Caco-2 (cell line): ENCODE data around the gene MGMT. TPM values are rescaled to one million over a fixed set of nuclear protein-coding genes. Genes with fewer than 3 reads are reported as not detected.

Experiments
- BruUV-seq: library from RNA; stranded (reverse); fragments of 400-500 nt; replicated peaks from 2 replicates; lab custom pipeline; 2021; lab: Mats Ljungman, UMichigan
- CTCF ChIA-PET: fragments of 300-600 bp; sonication (Branson Sonifier 250); formaldehyde crosslinking; loops from one replicate; lab custom pipeline; 2022; ENCODE audit warnings: antibody characterized with exemption; lab: Charles Lee
- POLR2A ChIA-PET: fragments of 300-600 bp; sonication (Branson Sonifier 250); formaldehyde crosslinking; loops from one replicate; lab custom pipeline; 2022; ENCODE audit warnings: antibody characterized with exemption; lab: Charles Lee
- DNase-seq, 2 experiments: peaks; one replicate each; pipeline versions ENCODE4 v3.0.0 to v3.0.0-alpha.2; 2020 to 2022
- H3K27me3 ChIP-seq: replicated peaks from 2 replicates; pipeline ENCODE4 v1.6.0; 2011; ENCODE audit warnings: low read length; ENCODE audit not compliant: control insufficient read depth, insufficient read depth
- H3K36me3 ChIP-seq: 2 replicates; pipeline ENCODE4 v1.5.1; 2011; ENCODE audit warnings: low read length; ENCODE audit not compliant: control insufficient read depth, insufficient read depth
- H3K4me1 ChIP-seq: fragments of 250-450 bp; sonication (Bioruptor Pico); 2 replicates; pipeline ENCODE4 v1.5.1; 2020; ENCODE audit warnings: mild to moderate bottlenecking
- H3K4me3 ChIP-seq: 2 replicates; pipeline ENCODE4 v1.5.1; 2011; ENCODE audit warnings: low read depth, mild to moderate bottlenecking, control low read depth, low read length
- H3K9me3 ChIP-seq: fragments of 250-450 bp; sonication (Bioruptor Pico); 2 replicates; pipeline ENCODE4 v1.5.1; 2020; ENCODE audit warnings: mild to moderate bottlenecking, moderate library complexity
- H3K27ac Mint-ChIP-seq: one replicate; pipeline ENCODE4 v1.8.0; 2022; ENCODE audit warnings: mixed read lengths; ENCODE audit not compliant: unreplicated experiment
- H3K27me3 Mint-ChIP-seq: one replicate; pipeline ENCODE4 v1.8.0; 2022; ENCODE audit warnings: mixed read lengths; ENCODE audit not compliant: insufficient read depth, unreplicated experiment
- H3K36me3 Mint-ChIP-seq: one replicate; pipeline ENCODE4 v1.8.0; 2022; ENCODE audit warnings: mild to moderate bottlenecking, mixed read lengths; ENCODE audit not compliant: insufficient read depth, unreplicated experiment
- H3K4me1 Mint-ChIP-seq: one replicate; pipeline ENCODE4 v1.8.0; 2022; ENCODE audit warnings: low read depth, mixed read lengths; ENCODE audit not compliant: unreplicated experiment
- H3K4me3 Mint-ChIP-seq: one replicate; pipeline ENCODE4 v1.8.0; 2022; ENCODE audit warnings: mild to moderate bottlenecking, moderate library complexity, mixed read lengths; ENCODE audit not compliant: unreplicated experiment
- H3K9me3 Mint-ChIP-seq: one replicate; pipeline ENCODE4 v1.8.0; 2022; ENCODE audit warnings: mixed read lengths; ENCODE audit not compliant: unreplicated experiment
- CTCF ChIP-seq, 2 experiments: fragments of 200-600 bp in 1 of 2; IDR thresholded peaks; 1 replicate in 1 of 2; 2 replicates in 1 of 2; pipeline versions ENCODE4 v1.5.1 to v1.8.0; 2011 to 2022; ENCODE audit warnings: antibody characterized with exemption in 1 of 2, control low read depth in 1 of 2, inconsistent platforms in 1 of 2, low read depth in 1 of 2, low read length in 1 of 2, mild to moderate bottlenecking in 1 of 2, moderate library complexity in 1 of 2; ENCODE audit not compliant: insufficient read depth in 1 of 2, severe bottlenecking in 1 of 2, unreplicated experiment in 1 of 2
- intact Hi-C: fragments of 100-400 bp; cut with micrococcal nuclease; formaldehyde crosslinking; loops from one replicate; pipeline ENCODE4 v1.10.0; 2022; ENCODE audit not compliant: unreplicated experiment
- total RNA-seq: library from RNA; stranded (reverse); gene quantifications from 2 replicates; pipeline ENCODE4 v1.2.3, GENCODE V29; 2022

The MGMT gene
- total RNA-seq, 1 experiment from 2014 or later, result 57.0 TPM

GRCh38 chr10:129605986-129606518 is 139.0 kb downstream of the MGMT start:
- no peaks in the 10 kb centered on the region for H3K9me3 Mint-ChIP-seq
- CTCF ChIA-PET, result no interaction called here
- H3K4me1 ChIP-seq, result 0 out of 2 replicates have a peak, but pooled peaks cover under 1% of the 10 kb centered on the region
- TF ChIP-seq CTCF (IDR thresholded peaks at IDR 0.05; ENCODE audit: insufficient read depth in 1 of 2, low read depth in 1 of 2, low read length in 1 of 2, severe bottlenecking in 1 of 2, unreplicated experiment in 1 of 2), result no peak
- H3K36me3 Mint-ChIP-seq, result peaks cover 16% of the 10 kb centered on the region
- no peaks in the 10 kb centered on the region for H3K27me3 Mint-ChIP-seq
- H3K36me3 ChIP-seq, result no peaks in the 10 kb centered on the region
- POLR2A ChIA-PET, result no interaction called here
- no TSS peak for BruUV-seq
- no peak overlapping the region for H3K4me3 ChIP-seq
- H3K27me3 ChIP-seq, result no peaks in the 10 kb centered on the region
- intact Hi-C loops, result no loop called here
- no peak overlapping the region for H3K27ac Mint-ChIP-seq
- H3K9me3 ChIP-seq, result no peaks in the 10 kb centered on the region
- peaks cover 6% of the 10 kb centered on the region for H3K4me1 Mint-ChIP-seq
- H3K4me3 Mint-ChIP-seq, result no peak overlapping the region
- no peak for DNase-seq

DNA sequence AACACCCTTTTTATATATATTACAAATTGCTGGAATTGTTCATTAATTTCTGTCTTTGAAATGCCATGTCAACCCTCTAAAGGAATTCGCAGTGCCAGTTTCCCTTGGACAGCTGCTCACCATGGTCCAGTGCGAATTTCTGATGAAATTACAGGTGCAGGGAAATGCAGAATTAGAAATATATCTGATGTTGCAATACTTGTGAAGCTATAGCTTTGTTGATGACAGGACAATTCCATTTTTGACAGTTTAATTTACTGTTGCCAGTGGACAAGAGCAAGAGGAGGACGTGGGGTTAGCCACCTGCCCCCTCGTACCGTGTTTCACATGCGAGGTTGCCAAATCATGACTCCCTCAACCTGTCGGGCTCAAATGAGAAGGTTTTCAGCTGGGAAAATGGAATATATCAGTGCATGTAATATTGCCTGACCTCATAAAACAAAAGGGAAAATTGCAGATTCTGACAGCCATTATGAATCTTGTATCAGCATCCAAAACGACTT is 140.6 kb downstream of the MGMT start:
- Histone ChIP-seq H3K4me3 (no peak overlapping the region), H3K4me1 (peaks cover 17% of the 10 kb centered on the region), H3K9me3 (no peaks in the 10 kb centered on the region), H3K27me3 (no peaks in the 10 kb centered on the region), H3K36me3 (no peaks in the 10 kb centered on the region; the same call in 1 of the 2 replicates)
- H3K27ac Mint-ChIP-seq, result no peak overlapping the region
- no peak for DNase-seq
- no peaks in the 10 kb centered on the region for H3K27me3 Mint-ChIP-seq
- no peak overlapping the region for H3K4me3 Mint-ChIP-seq
- ChIA-PET CTCF (no interaction called here), POLR2A (no interaction called here)
- TF ChIP-seq CTCF (IDR thresholded peaks at IDR 0.05; ENCODE audit: insufficient read depth in 1 of 2, low read depth in 1 of 2, low read length in 1 of 2, severe bottlenecking in 1 of 2, unreplicated experiment in 1 of 2), result no peak
- no TSS peak for BruUV-seq
- H3K4me1 Mint-ChIP-seq, result peaks cover 15% of the 10 kb centered on the region
- no peaks in the 10 kb centered on the region for H3K9me3 Mint-ChIP-seq
- peaks cover 16% of the 10 kb centered on the region for H3K36me3 Mint-ChIP-seq
- intact Hi-C loops, result no loop called here

GRCh38 chr10:129608653-129609052 is 141.6 kb downstream of the MGMT start:
- peaks cover 15% of the 10 kb centered on the region for H3K4me1 Mint-ChIP-seq
- ChIA-PET POLR2A (no interaction called here), CTCF (no interaction called here)
- no peak overlapping the region for H3K4me3 Mint-ChIP-seq
- no peaks in the 10 kb centered on the region; the same call in 1 of the 2 replicates for H3K36me3 ChIP-seq
- peaks cover 16% of the 10 kb centered on the region for H3K36me3 Mint-ChIP-seq
- no peak for TF ChIP-seq CTCF (IDR thresholded peaks at IDR 0.05; ENCODE audit: insufficient read depth in 1 of 2, low read depth in 1 of 2, low read length in 1 of 2, severe bottlenecking in 1 of 2, unreplicated experiment in 1 of 2)
- no peak for DNase-seq
- H3K9me3 ChIP-seq, result no peaks in the 10 kb centered on the region
- no peaks in the 10 kb centered on the region for H3K27me3 ChIP-seq
- intact Hi-C loops, result no loop called here
- H3K27me3 Mint-ChIP-seq, result no peaks in the 10 kb centered on the region
- no peak overlapping the region for H3K4me3 ChIP-seq
- BruUV-seq, result no TSS peak
- no peaks in the 10 kb centered on the region for H3K9me3 Mint-ChIP-seq
- H3K4me1 ChIP-seq, result peaks cover 20% of the 10 kb centered on the region
- peak overlapping the region; percentile 0 for H3K27ac Mint-ChIP-seq
